ENCODE measurements around the gene PLK5. TPM values are rescaled to one million over a fixed set of nuclear protein-coding genes. Genes with fewer than 3 reads are reported as not detected.
A peak's percentile ranks its signal among the peaks of the same experiment; 100 is the strongest.

PLK5 gene
- total RNA-seq, 2 donors from 2014 or later: not detected

- H3K27ac Mint-ChIP-seq: no peak overlapping the region
- no peaks in the 10 kb centered on the region for H3K9me3 Mint-ChIP-seq
- H3K4me3 Mint-ChIP-seq: no peak overlapping the region
- peaks cover 8 to 12% of the 10 kb centered on the region in 2 donors for H3K27me3 Mint-ChIP-seq
- H3K36me3 Mint-ChIP-seq: no peaks in the 10 kb centered on the region
- DNase-seq (ENCODE audit: low spot score) (no peak), ATAC-seq (no peak)
- H3K4me1 Mint-ChIP-seq (ENCODE audit: low read depth in 2 of 2): peaks cover 6 to 10% of the 10 kb centered on the region in 2 donors
These were observed 50.7 kb downstream of the PLK5 start for GRCh38 chr19:1574354-1575136.

GRCh38 chr19:1575323-1576241 lies 51.7 kb downstream of the PLK5 start:
- no peak for ATAC-seq
- no peak for DNase-seq (ENCODE audit: low spot score)
- Mint-ChIP-seq H3K4me3 (no peak overlapping the region), H3K27me3 (peaks cover 0 to 2% of the 10 kb centered on the region in 2 donors), H3K4me1 (ENCODE audit: low read depth in 2 of 2) (peaks cover 0 to 7% of the 10 kb centered on the region in 2 donors), H3K27ac (no peak overlapping the region), H3K36me3 (no peaks in the 10 kb centered on the region), H3K9me3 (no peaks in the 10 kb centered on the region)

- no peaks in the 10 kb centered on the region for H3K36me3 Mint-ChIP-seq
- DNase-seq (ENCODE audit: low spot score): no peak
- H3K4me1 Mint-ChIP-seq (ENCODE audit: low read depth in 2 of 2): peaks cover 0 to 7% of the 10 kb centered on the region in 2 donors
- H3K4me3 Mint-ChIP-seq: no peak overlapping the region
- no peak overlapping the region for H3K27ac Mint-ChIP-seq
- peak in 1 of 2 donors; percentile 40 for ATAC-seq
- no peaks in the 10 kb centered on the region for H3K9me3 Mint-ChIP-seq
- H3K27me3 Mint-ChIP-seq: no peaks in the 10 kb centered on the region
These were observed 52.6 kb downstream of the PLK5 start for GRCh38 chr19:1576242-1577089.

- H3K27me3 Mint-ChIP-seq: no peaks in the 10 kb centered on the region
- no peak overlapping the region for H3K27ac Mint-ChIP-seq
- ATAC-seq (no peak), DNase-seq (ENCODE audit: low spot score) (no peak)
- H3K36me3 Mint-ChIP-seq: no peaks in the 10 kb centered on the region
- H3K4me3 Mint-ChIP-seq: no peak overlapping the region
- no peaks in the 10 kb centered on the region for H3K9me3 Mint-ChIP-seq
- peaks cover 0 to 7% of the 10 kb centered on the region in 2 donors for H3K4me1 Mint-ChIP-seq (ENCODE audit: low read depth in 2 of 2)
These were observed 53.4 kb downstream of the PLK5 start for GRCh38 chr19:1577090-1577928.

- H3K36me3 Mint-ChIP-seq: no peaks in the 10 kb centered on the region
- ATAC-seq (no peak), DNase-seq (ENCODE audit: low spot score) (no peak)
- no peaks in the 10 kb centered on the region for H3K9me3 Mint-ChIP-seq
- H3K27ac Mint-ChIP-seq: no peak overlapping the region
- no peaks in the 10 kb centered on the region for H3K27me3 Mint-ChIP-seq
- H3K4me3 Mint-ChIP-seq: no peak overlapping the region
- peaks cover 0 to 7% of the 10 kb centered on the region in 2 donors for H3K4me1 Mint-ChIP-seq (ENCODE audit: low read depth in 2 of 2)
These were observed 54.2 kb downstream of the PLK5 start for GRCh38 chr19:1577929-1578618.

- DNase-seq (ENCODE audit: low spot score) (no peak), ATAC-seq (no peak)
- H3K27ac Mint-ChIP-seq: no peak overlapping the region
- H3K9me3 Mint-ChIP-seq: no peaks in the 10 kb centered on the region
- no peaks in the 10 kb centered on the region for H3K36me3 Mint-ChIP-seq
- peaks cover 0 to 4% of the 10 kb centered on the region in 2 donors for H3K4me1 Mint-ChIP-seq (ENCODE audit: low read depth in 2 of 2)
- no peak overlapping the region for H3K4me3 Mint-ChIP-seq
- no peaks in the 10 kb centered on the region for H3K27me3 Mint-ChIP-seq
These were observed 55.3 kb downstream of the PLK5 start for GRCh38 chr19:1579222-1579621.

GRCh38 chr19:1580382-1580781 lies 56.5 kb downstream of the PLK5 start:
- no peak overlapping the region for H3K27ac Mint-ChIP-seq
- H3K4me1 Mint-ChIP-seq (ENCODE audit: low read depth in 2 of 2): peaks cover 0 to 4% of the 10 kb centered on the region in 2 donors

GRCh38 chr19:1580957-1581356 lies 57.1 kb downstream of the PLK5 start:
- no peaks in the 10 kb centered on the region for H3K9me3 Mint-ChIP-seq
- no peaks in the 10 kb centered on the region for H3K36me3 Mint-ChIP-seq
- no peaks in the 10 kb centered on the region for H3K27me3 Mint-ChIP-seq

More at GRCh38 chr19:1580382-1580781, 56.5 kb downstream of the PLK5 start:
- Mint-ChIP-seq H3K9me3 (no peaks in the 10 kb centered on the region), H3K36me3 (no peaks in the 10 kb centered on the region), H3K4me3 (no peak overlapping the region), H3K27me3 (no peaks in the 10 kb centered on the region)
- DNase-seq (ENCODE audit: low spot score) (no peak), ATAC-seq (no peak)

GRCh38 chr19:1582201-1582600 lies 58.3 kb downstream of the PLK5 start:
- Mint-ChIP-seq H3K27ac (no peak overlapping the region), H3K36me3 (no peaks in the 10 kb centered on the region)

More at GRCh38 chr19:1580957-1581356, 57.1 kb downstream of the PLK5 start:
- Mint-ChIP-seq H3K27ac (no peak overlapping the region), H3K4me3 (no peak overlapping the region), H3K4me1 (ENCODE audit: low read depth in 2 of 2) (peaks cover 0 to 1% of the 10 kb centered on the region in 2 donors)
- no peak for ATAC-seq
- no peak for DNase-seq (ENCODE audit: low spot score)

GRCh38 chr19:1584500-1585242 lies 60.8 kb downstream of the PLK5 start:
- no peaks in the 10 kb centered on the region for H3K9me3 Mint-ChIP-seq
- H3K27me3 Mint-ChIP-seq: no peaks in the 10 kb centered on the region
- DNase-seq (ENCODE audit: low spot score) (no peak), ATAC-seq (peak; percentile 19 to 40)
- peaks cover 2 to 3% of the 10 kb centered on the region in 2 donors for H3K4me1 Mint-ChIP-seq (ENCODE audit: low read depth in 2 of 2)
- no peak overlapping the region for H3K4me3 Mint-ChIP-seq
- no peak overlapping the region for H3K27ac Mint-ChIP-seq
- no peaks in the 10 kb centered on the region for H3K36me3 Mint-ChIP-seq

More at GRCh38 chr19:1582201-1582600, 58.3 kb downstream of the PLK5 start:
- no peak for ATAC-seq
- no peak for DNase-seq (ENCODE audit: low spot score)
- no peaks in the 10 kb centered on the region for H3K27me3 Mint-ChIP-seq
- H3K4me3 Mint-ChIP-seq: no peak overlapping the region
- no peaks in the 10 kb centered on the region for H3K9me3 Mint-ChIP-seq
- no peaks in the 10 kb centered on the region for H3K4me1 Mint-ChIP-seq (ENCODE audit: low read depth in 2 of 2)

GRCh38 chr19:1585243-1585580 lies 61.3 kb downstream of the PLK5 start:
- H3K27me3 Mint-ChIP-seq: no peaks in the 10 kb centered on the region
- ATAC-seq: no peak
- H3K4me1 Mint-ChIP-seq (ENCODE audit: low read depth in 2 of 2): peaks cover 3 to 5% of the 10 kb centered on the region in 2 donors
- no peak for DNase-seq (ENCODE audit: low spot score)
- no peak overlapping the region for H3K27ac Mint-ChIP-seq
- no peaks in the 10 kb centered on the region for H3K36me3 Mint-ChIP-seq
- no peak overlapping the region for H3K4me3 Mint-ChIP-seq
- no peaks in the 10 kb centered on the region for H3K9me3 Mint-ChIP-seq
